Adrenal gland (tissue), 5 donors: ENCODE measurements around the gene WNT3A.

Experiments used
- CTCF ChIP-seq, 6 experiments: fragments of 450-650 bp in 4 of 6; fragments of 200-600 bp in 2 of 6; sonication (generic) in 1 of 6; IDR thresholded peaks; 1 replicate in 5 of 6; 2 replicates in 1 of 6; pipeline versions ENCODE4 v1.5.1 to v1.8.0; 2016 to 2021; ENCODE audit warnings: antibody characterized with exemption in 6 of 6, mild to moderate bottlenecking in 2 of 6, moderate library complexity in 1 of 6
- POLR2A ChIP-seq, 2 donors: fragments of 450-650 bp; IDR thresholded peaks; one replicate each; pipeline ENCODE4 v1.6.1; 2017; ENCODE audit warnings: antibody characterized with exemption in 2 of 2, mild to moderate bottlenecking in 2 of 2, moderate library complexity in 1 of 2
- donor health status: DM: no; HTN: no; CAD: no.

DNA sequence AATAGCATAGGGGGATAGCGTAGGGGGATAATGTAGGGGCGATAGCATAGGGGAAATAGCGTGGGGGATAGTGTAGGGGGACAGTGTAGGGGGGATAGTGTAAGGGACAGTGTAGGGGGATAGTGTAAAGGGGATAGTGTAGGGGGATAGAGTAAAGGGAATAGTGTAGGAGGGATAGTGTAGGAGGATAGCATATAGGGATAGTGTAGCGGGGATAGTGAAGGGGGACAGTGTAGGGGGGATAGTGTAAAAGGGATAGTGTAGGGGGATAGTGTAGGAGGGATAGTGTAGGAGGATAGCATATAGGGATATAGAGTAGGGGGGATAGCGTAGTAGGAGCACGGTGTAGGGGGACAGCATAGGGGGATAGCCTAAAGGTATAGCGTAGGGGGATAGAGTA lies 61.6 kb downstream of the WNT3A start:
- TF ChIP-seq CTCF (IDR thresholded peaks at IDR 0.05) (no peak), POLR2A (IDR thresholded peaks at IDR 0.05) (no peak)
